Smooth muscle cell (in vitro differentiated cells): ENCODE measurements around the gene PRG3. TPM values are rescaled to one million over a fixed set of nuclear protein-coding genes. Genes with fewer than 3 reads are reported as not detected.
A peak's percentile ranks its signal among the peaks of the same experiment; 100 is the strongest.

Source experiments
- DNase-seq: peaks from one replicate; lab custom pipeline; 2025; ENCODE audit not compliant: unreplicated experiment; lab: John Stamatoyannopoulos, UW
- H2AFZ ChIP-seq: fragments of 200-600 bp; sonication (generic); 2 replicates; pipeline ENCODE4 v1.6.0; 2016; ENCODE audit warnings: antibody characterized with exemption, low read depth, mild to moderate bottlenecking
- H3F3A ChIP-seq: fragments of 200-600 bp; sonication (generic); 2 replicates; pipeline ENCODE4 v1.6.0; 2017; ENCODE audit warnings: antibody characterized with exemption, low read depth
- H3K27ac ChIP-seq: fragments of 200-600 bp; sonication (generic); 2 replicates; pipeline ENCODE4 v1.5.1; 2016; ENCODE audit warnings: low read depth, mild to moderate bottlenecking
- H3K27me3 ChIP-seq: fragments of 200-600 bp; sonication (generic); 2 replicates; pipeline ENCODE4 v1.6.1; 2016; ENCODE audit warnings: low read depth, mild to moderate bottlenecking
- H3K36me3 ChIP-seq: fragments of 200-600 bp; sonication (generic); 2 replicates; pipeline ENCODE4 v1.5.1; 2016; ENCODE audit warnings: low read depth
- H3K4me1 ChIP-seq: fragments of 200-600 bp; sonication (generic); 2 replicates; pipeline ENCODE4 v1.5.1; 2016; ENCODE audit warnings: low read depth
- H3K4me2 ChIP-seq: fragments of 200-600 bp; sonication (generic); 2 replicates; pipeline ENCODE4 v1.6.0; 2016; ENCODE audit warnings: mild to moderate bottlenecking
- H3K4me3 ChIP-seq: fragments of 200-600 bp; sonication (generic); 2 replicates; pipeline ENCODE4 v1.5.1; 2016; ENCODE audit warnings: mild to moderate bottlenecking
- H3K79me2 ChIP-seq: fragments of 200-600 bp; sonication (generic); 2 replicates; pipeline ENCODE4 v1.6.0; 2016; ENCODE audit warnings: low read depth, mild to moderate bottlenecking
- H3K9ac ChIP-seq: fragments of 200-600 bp; sonication (generic); 2 replicates; pipeline ENCODE4 v1.6.0; 2016; ENCODE audit warnings: low read depth
- H3K9me3 ChIP-seq: fragments of 200-600 bp; sonication (generic); replicated peaks from 2 replicates; pipeline ENCODE4 v1.5.1; 2016; ENCODE audit warnings: low read depth
- H4K20me1 ChIP-seq: fragments of 200-600 bp; sonication (generic); 2 replicates; pipeline ENCODE4 v1.6.0; 2016; ENCODE audit warnings: low read depth
- CTCF ChIP-seq: fragments of 200-600 bp; sonication (generic); IDR thresholded peaks from 2 replicates; pipeline ENCODE4 v1.5.1; 2017; ENCODE audit warnings: borderline replicate concordance, mild to moderate bottlenecking, antibody characterized with exemption; ENCODE audit not compliant: insufficient read depth, poor library complexity, severe bottlenecking
- WGBS: methylation state at CpG from one replicate; pipeline ENCODE4 v1.1.7; 2016; ENCODE audit warnings: low lambda C conversion rate; 5-methylcytosine and 5-hydroxymethylcytosine counted together
- polyA plus RNA-seq: library from polyadenylated mRNA; unstranded; fragments of >200 nt; fragmentation: Nextera tagmentation; extraction: Ambion mirVana; gene quantifications from 2 replicates; pipeline ENCODE4 v1.2.1, GENCODE V29; 2016
- total RNA-seq: library from RNA; depleted of rRNA; stranded (reverse); fragments of >200 nt; gene quantifications from 2 replicates; pipeline ENCODE4 v1.2.3, GENCODE V29; 2014

The PRG3 gene
- total and polyA plus RNA-seq, 2 experiments from 2014 or later, result not detected

- Histone ChIP-seq H3F3A (no peaks in the 10 kb centered on the region), H3K27me3 (no peaks in the 10 kb centered on the region), H3K27ac (peak overlapping the region; percentile 11), H3K36me3 (peaks cover 3% of the 10 kb centered on the region), H3K4me2 (no peak overlapping the region), H4K20me1 (no peaks in the 10 kb centered on the region), H3K4me1 (peaks cover 13% of the 10 kb centered on the region), H2AFZ (no peak overlapping the region), H3K4me3 (no peak overlapping the region), H3K9me3 (no peaks in the 10 kb centered on the region), H3K9ac (no peak overlapping the region), H3K79me2 (peaks cover 47% of the 10 kb centered on the region)
- 97% methylated on average over 11 of the region's 11 CpGs for WGBS
- DNase-seq, result no peak
- TF ChIP-seq CTCF, result no peak
Observed at GRCh38 chr11:57332694-57333440, 48.1 kb downstream of the PRG3 start.

- Histone ChIP-seq H3K4me1 (peaks cover 13% of the 10 kb centered on the region), H3K9me3 (no peaks in the 10 kb centered on the region), H3K27me3 (no peaks in the 10 kb centered on the region), H3K9ac (no peak overlapping the region), H3K36me3 (peaks cover 3% of the 10 kb centered on the region), H2AFZ (no peak overlapping the region), H3K79me2 (peaks cover 47% of the 10 kb centered on the region), H3K4me2 (no peak overlapping the region), H3K4me3 (no peak overlapping the region), H4K20me1 (no peaks in the 10 kb centered on the region), H3F3A (peaks cover 5% of the 10 kb centered on the region), H3K27ac (no peak overlapping the region)
- DNase-seq, result no peak
- WGBS, result 98% methylated on average over 14 of the region's 14 CpGs
- TF ChIP-seq CTCF, result no peak
Observed at GRCh38 chr11:57331720-57332119, 49.2 kb downstream of the PRG3 start.

- DNase-seq, result no peak
- Histone ChIP-seq H3F3A (peaks cover 22% of the 10 kb centered on the region), H3K9me3 (no peaks in the 10 kb centered on the region), H3K4me1 (peaks cover 21% of the 10 kb centered on the region), H3K36me3 (peaks cover 3% of the 10 kb centered on the region), H3K4me3 (no peak overlapping the region), H3K4me2 (no peak overlapping the region), H3K27ac (no peak overlapping the region), H3K27me3 (no peaks in the 10 kb centered on the region), H3K9ac (no peak overlapping the region), H4K20me1 (no peaks in the 10 kb centered on the region), H3K79me2 (peaks cover 31% of the 10 kb centered on the region), H2AFZ (no peak overlapping the region)
- no peak for TF ChIP-seq CTCF
- WGBS, result 94% methylated on average over 9 of the region's 9 CpGs
Observed at GRCh38 chr11:57330029-57330428, 50.9 kb downstream of the PRG3 start.

- Histone ChIP-seq H3K4me1 (peaks cover 23% of the 10 kb centered on the region), H3K9me3 (no peaks in the 10 kb centered on the region), H3K79me2 (peaks cover 24% of the 10 kb centered on the region), H3K9ac (no peak overlapping the region), H3K27ac (no peak overlapping the region), H3K4me2 (no peak overlapping the region), H3K36me3 (peaks cover 3% of the 10 kb centered on the region), H3K27me3 (no peaks in the 10 kb centered on the region), H2AFZ (no peak overlapping the region), H3F3A (peaks cover 27% of the 10 kb centered on the region), H4K20me1 (peaks cover 6% of the 10 kb centered on the region), H3K4me3 (no peak overlapping the region)
- WGBS, result 96% methylated on average over 5 of the region's 5 CpGs
- no peak for DNase-seq
- no peak for TF ChIP-seq CTCF
Observed at GRCh38 chr11:57327721-57328120, 53.2 kb downstream of the PRG3 start.
